Testis (tissue), 3 donors: ENCODE measurements around the gene ZNF22. TPM values are rescaled to one million over a fixed set of nuclear protein-coding genes. Genes with fewer than 3 reads are reported as not detected.

ENCODE experiments used
- DNase-seq: peaks from one replicate; pipeline ENCODE4 v3.0.0-alpha.2; 2019
- H3K27ac ChIP-seq, 2 donors: fragments of 200-600 bp; sonication (generic); one replicate each; pipeline ENCODE4 v1.5.1; 2019
- H3K27me3 ChIP-seq: fragments of 200-600 bp; sonication (generic); one replicate; pipeline ENCODE4 v1.5.1; 2019
- H3K36me3 ChIP-seq: fragments of 200-600 bp; sonication (generic); one replicate; pipeline ENCODE4 v1.5.1; 2017; ENCODE audit warnings: low read depth; ENCODE audit errors: missing control alignments
- H3K4me1 ChIP-seq: fragments of 200-600 bp; sonication (generic); one replicate; pipeline ENCODE4 v1.5.1; 2019
- H3K4me3 ChIP-seq, 2 donors: fragments of 200-600 bp; sonication (generic); one replicate each; pipeline ENCODE4 v1.5.1; 2017 to 2019
- H3K9me3 ChIP-seq: fragments of 200-600 bp; sonication (generic); one replicate; pipeline ENCODE4 v1.5.1; 2017
- POLR2A ChIP-seq: fragments of 450-650 bp; IDR thresholded peaks from one replicate; pipeline ENCODE4 v1.6.1; 2017; ENCODE audit warnings: antibody characterized with exemption, mild to moderate bottlenecking, moderate library complexity
- WGBS, 2 donors: methylation state at CpG; one replicate each; pipeline ENCODE4 v1.1.5; 2018; 5-methylcytosine and 5-hydroxymethylcytosine counted together
- intact Hi-C: fragments of 100-400 bp; cut with DNase I; formaldehyde crosslinking; loops from one replicate; pipeline ENCODE4 v1.15.1; 2023; ENCODE audit warnings: low total_unique reads
- polyA plus RNA-seq: library from polyadenylated mRNA; stranded (reverse); fragments of 350-450 nt; fragmentation: Illumina TruSeq; extraction: RNeasy Lipid Tissue Mini Kit (QIAGEN cat#74804); gene quantifications from one replicate; pipeline ENCODE4 v1.2.3, GENCODE V29; 2014; ENCODE audit warnings: low read depth, low replicate concordance; ENCODE audit not compliant: insufficient read depth
- total RNA-seq, 2 donors: library from RNA; depleted of rRNA; stranded (reverse); fragments of >200 nt; gene quantifications; one replicate each; pipeline ENCODE4 v1.2.3, GENCODE V29; 2016
- TF ChIP-seq, protein P1 (sequence below), 3 experiments: fragments of 450-650 bp in 2 of 3; fragments of 200-600 bp in 1 of 3; sonication (generic) in 1 of 3; IDR thresholded peaks; one replicate each; pipeline ENCODE4 v1.5.1; 2016 to 2019; ENCODE audit warnings: antibody characterized with exemption in 3 of 3, mild to moderate bottlenecking in 2 of 3, moderate library complexity in 1 of 3

Gene ZNF22
- total and polyA plus RNA-seq, 3 donors from 2014 or later = 12.6 TPM

DNA sequence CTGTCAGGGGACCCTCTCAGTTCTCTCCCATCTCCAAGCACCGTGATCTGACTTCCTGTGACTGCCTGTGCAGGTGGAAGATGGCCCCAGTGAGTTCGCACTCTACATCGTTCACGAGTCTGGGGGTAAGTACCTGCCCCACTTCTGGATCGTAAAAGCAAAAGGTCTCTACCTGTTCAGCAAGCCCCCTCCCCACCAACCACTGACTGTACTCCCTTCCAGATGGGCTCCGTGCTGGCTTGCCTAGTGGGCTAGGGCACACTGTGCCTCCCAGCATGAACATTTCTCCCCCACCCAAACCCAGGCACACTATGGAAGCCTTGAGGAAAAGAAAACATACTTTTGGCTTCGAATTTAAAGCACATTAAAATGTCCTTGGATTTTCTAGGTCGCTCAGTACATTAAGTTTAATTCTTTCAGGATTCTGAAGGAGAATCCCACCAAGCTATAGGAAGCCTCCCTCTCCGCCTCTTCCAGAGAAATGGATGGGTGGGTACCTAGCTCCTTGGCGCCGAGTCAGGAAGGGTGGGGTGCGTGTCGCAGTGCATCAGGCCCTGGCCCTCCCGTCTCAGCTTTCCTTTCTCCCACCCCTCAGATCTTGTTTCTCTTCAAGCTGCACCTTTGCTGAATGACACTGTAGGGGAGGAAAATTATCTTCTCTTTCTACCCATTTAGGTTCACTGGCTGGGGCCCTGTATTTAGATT is 11.0 kb upstream of the ZNF22 start:
- no peak overlapping the region for H3K4me3 ChIP-seq
- H3K27me3 ChIP-seq = no peaks in the 10 kb centered on the region
- intact Hi-C loops = no loop called here
- no peak for TF ChIP-seq POLR2A
- TF ChIP-seq, protein P1, sequence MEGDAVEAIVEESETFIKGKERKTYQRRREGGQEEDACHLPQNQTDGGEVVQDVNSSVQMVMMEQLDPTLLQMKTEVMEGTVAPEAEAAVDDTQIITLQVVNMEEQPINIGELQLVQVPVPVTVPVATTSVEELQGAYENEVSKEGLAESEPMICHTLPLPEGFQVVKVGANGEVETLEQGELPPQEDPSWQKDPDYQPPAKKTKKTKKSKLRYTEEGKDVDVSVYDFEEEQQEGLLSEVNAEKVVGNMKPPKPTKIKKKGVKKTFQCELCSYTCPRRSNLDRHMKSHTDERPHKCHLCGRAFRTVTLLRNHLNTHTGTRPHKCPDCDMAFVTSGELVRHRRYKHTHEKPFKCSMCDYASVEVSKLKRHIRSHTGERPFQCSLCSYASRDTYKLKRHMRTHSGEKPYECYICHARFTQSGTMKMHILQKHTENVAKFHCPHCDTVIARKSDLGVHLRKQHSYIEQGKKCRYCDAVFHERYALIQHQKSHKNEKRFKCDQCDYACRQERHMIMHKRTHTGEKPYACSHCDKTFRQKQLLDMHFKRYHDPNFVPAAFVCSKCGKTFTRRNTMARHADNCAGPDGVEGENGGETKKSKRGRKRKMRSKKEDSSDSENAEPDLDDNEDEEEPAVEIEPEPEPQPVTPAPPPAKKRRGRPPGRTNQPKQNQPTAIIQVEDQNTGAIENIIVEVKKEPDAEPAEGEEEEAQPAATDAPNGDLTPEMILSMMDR (IDR thresholded peaks at IDR 0.05) = no peak
- peak; percentile 13 for DNase-seq
- H3K27ac ChIP-seq = peak overlapping the region; percentile 7 to 53
- no peaks in the 10 kb centered on the region for H3K36me3 ChIP-seq
- 80 to 81% methylated on average over 14 of the region's 14 CpGs for WGBS, 2 donors
- peaks cover 54% of the 10 kb centered on the region for H3K4me1 ChIP-seq
- H3K9me3 ChIP-seq = no peaks in the 10 kb centered on the region

DNA sequence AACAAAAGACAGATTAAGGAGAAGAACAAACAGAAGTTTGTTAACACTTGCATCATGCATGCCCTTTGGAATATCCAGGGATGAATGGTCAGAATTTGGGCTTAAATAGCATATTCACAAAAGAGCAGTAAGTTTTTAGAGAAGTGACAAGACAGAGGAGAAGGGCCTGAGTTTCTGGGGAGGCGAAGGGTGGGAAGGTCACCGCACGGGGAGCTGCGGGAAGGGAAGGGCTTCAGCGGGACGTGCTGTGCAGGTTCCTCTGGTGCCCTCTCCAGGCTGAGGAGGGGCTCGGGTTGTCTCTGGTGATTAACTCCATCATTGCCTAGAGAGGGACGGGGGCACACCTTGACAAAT is 10.4 kb upstream of the ZNF22 start:
- intact Hi-C loops = no loop called here
- Histone ChIP-seq H3K4me3 (no peak overlapping the region), H3K36me3 (no peaks in the 10 kb centered on the region), H3K9me3 (no peaks in the 10 kb centered on the region), H3K4me1 (peaks cover 53% of the 10 kb centered on the region), H3K27ac (peak overlapping the region in 1 of 2 donors; percentile 7), H3K27me3 (no peaks in the 10 kb centered on the region)
- no peak for TF ChIP-seq POLR2A
- TF ChIP-seq, protein P1 (IDR thresholded peaks at IDR 0.05) = peak in 1 of 3 experiments; percentile 22
- WGBS, 2 donors = 55 to 72% methylated on average over 8 of the region's 8 CpGs
- DNase-seq = peak; percentile 64

DNA sequence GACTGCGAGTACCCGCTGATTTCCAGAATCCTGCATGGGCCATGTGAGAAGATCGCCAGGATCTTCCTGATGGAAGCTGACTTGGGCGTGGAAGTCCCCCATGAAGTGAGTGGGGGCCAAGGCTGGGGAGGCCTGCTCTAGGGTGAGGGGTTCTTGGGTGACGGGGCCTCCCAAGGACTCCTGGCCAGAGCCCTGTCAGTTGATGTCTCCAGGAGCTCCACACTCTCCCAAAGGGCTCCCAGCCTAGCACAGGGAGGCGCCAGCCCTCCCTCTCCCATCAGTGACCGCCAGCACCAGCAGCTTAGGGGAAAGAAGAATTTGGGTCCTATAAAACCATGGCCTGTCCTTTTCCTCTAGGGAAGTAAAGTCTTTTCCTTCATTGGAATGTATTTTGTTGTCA is 9.8 kb upstream of the ZNF22 start:
- TF ChIP-seq, protein P1 (IDR thresholded peaks at IDR 0.05) = no peak
- TF ChIP-seq POLR2A = no peak
- Histone ChIP-seq H3K9me3 (no peaks in the 10 kb centered on the region), H3K4me3 (no peak overlapping the region), H3K27me3 (no peaks in the 10 kb centered on the region), H3K27ac (peak overlapping the region in 1 of 2 donors; percentile 5), H3K36me3 (no peaks in the 10 kb centered on the region), H3K4me1 (peaks cover 53% of the 10 kb centered on the region)
- no peak for DNase-seq
- WGBS, 2 donors = 98% methylated on average over 4 to 7 of the region's 7 CpGs
- intact Hi-C loops = no loop called here

DNA sequence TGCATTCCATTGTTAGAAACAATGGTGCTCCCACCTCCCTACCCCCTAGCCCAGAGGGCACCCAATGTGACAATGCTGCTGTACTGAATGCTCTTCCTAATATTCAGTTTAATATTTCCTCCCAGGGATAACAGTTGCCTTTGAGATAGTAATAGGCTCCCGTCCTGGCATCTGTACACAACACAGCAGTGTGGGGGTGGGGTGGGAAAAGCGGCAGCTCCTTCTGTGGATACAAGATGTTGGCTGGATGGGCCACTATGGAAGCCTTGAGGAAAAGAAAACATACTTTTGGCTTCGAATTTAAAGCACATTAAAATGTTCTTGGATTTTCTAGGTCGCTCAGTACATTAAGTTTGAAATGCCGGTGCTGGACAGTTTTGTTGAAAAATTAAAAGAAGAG is 9.2 kb upstream of the ZNF22 start:
- H3K36me3 ChIP-seq = no peaks in the 10 kb centered on the region

More for the DNA sequence above, 9.2 kb upstream of the ZNF22 start:
- no peak for TF ChIP-seq POLR2A
- TF ChIP-seq, protein P1 (IDR thresholded peaks at IDR 0.05) = no peak
- peaks cover 53% of the 10 kb centered on the region for H3K4me1 ChIP-seq
- H3K4me3 ChIP-seq = no peak overlapping the region
- intact Hi-C loops = no loop called here
- DNase-seq = peak; percentile 55
- WGBS, 2 donors = 34 to 41% methylated on average over 5 of the region's 5 CpGs
- no peak overlapping the region for H3K27ac ChIP-seq
- no peaks in the 10 kb centered on the region for H3K27me3 ChIP-seq
- no peaks in the 10 kb centered on the region for H3K9me3 ChIP-seq
